ENCODE measurements around the gene HOXC9.
A peak's percentile ranks its signal among the peaks of the same experiment; 100 is the strongest.
"Not testable (repeated sequence)": the region's sequence is repeated elsewhere in the genome, so short reads cannot be mapped to it uniquely, and the experiment has no call there.

Gene HOXC9

GRCh38 chr12:54030889-54031471, 31.0 kb downstream of the HOXC9 start:
- no peak for DNase-seq

GRCh38 chr12:54031480-54031879, 31.5 kb downstream of the HOXC9 start:
- no peak for DNase-seq

GRCh38 chr12:54032086-54032619, 32.2 kb downstream of the HOXC9 start:
- DNase-seq: no peak

GRCh38 chr12:54032627-54033100, 32.7 kb downstream of the HOXC9 start, which contains the start of gene HOXC5:
Gene HOXC5, plus strand, starts transcription at chr12:54033050. Its CDS starts 73 bp downstream, at chr12:54033123.
- DNase-seq: peak; percentile 52

- DNase-seq: peak; percentile 10
Observed at GRCh38 chr12:54033106-54033979, 33.4 kb downstream of the HOXC9 start.

GRCh38 chr12:54033980-54034784, 34.2 kb downstream of the HOXC9 start:
- no peak for DNase-seq

GRCh38 chr12:54034785-54035310, 34.9 kb downstream of the HOXC9 start:
- DNase-seq: no peak

GRCh38 chr12:54035568-54036264, 35.8 kb downstream of the HOXC9 start:
- DNase-seq: no peak

GRCh38 chr12:54036620-54037359, 36.8 kb downstream of the HOXC9 start:
- no peak for DNase-seq

- no peak for DNase-seq
Observed at GRCh38 chr12:54037360-54038283, 37.7 kb downstream of the HOXC9 start.

- DNase-seq: no peak
Observed at GRCh38 chr12:54038284-54038870, 38.4 kb downstream of the HOXC9 start.

- no peak for DNase-seq
Observed at GRCh38 chr12:54038871-54039414, 39.0 kb downstream of the HOXC9 start.

GRCh38 chr12:54039417-54040147, 39.6 kb downstream of the HOXC9 start:
- DNase-seq: no peak

- no peak for DNase-seq
Observed at GRCh38 chr12:54040148-54040494, 40.2 kb downstream of the HOXC9 start.

- DNase-seq: no peak
Observed at GRCh38 chr12:54040648-54041047, 40.7 kb downstream of the HOXC9 start.

GRCh38 chr12:54041097-54041690, 41.2 kb downstream of the HOXC9 start:
- DNase-seq: no peak

- DNase-seq: not testable (repeated sequence)
Observed at GRCh38 chr12:54042033-54042432, 42.1 kb downstream of the HOXC9 start.

All from DMS 273 treated with DMSO at 0.1 percent for 48 hours (cell line).